ENCODE data around the gene DPP4. TPM values are rescaled to one million over a fixed set of nuclear protein-coding genes. Genes with fewer than 3 reads are reported as not detected.

Gene DPP4
- polyA plus RNA-seq, 1 donor = 8.5 TPM

GRCh38 chr2:162017233-162017632 is 56.8 kb downstream of the DPP4 start:
- no peak for DNase-seq (ENCODE audit: low read depth)

GRCh38 chr2:162016080-162016479 is 57.9 kb downstream of the DPP4 start:
- DNase-seq (ENCODE audit: low read depth) = no peak

DNA sequence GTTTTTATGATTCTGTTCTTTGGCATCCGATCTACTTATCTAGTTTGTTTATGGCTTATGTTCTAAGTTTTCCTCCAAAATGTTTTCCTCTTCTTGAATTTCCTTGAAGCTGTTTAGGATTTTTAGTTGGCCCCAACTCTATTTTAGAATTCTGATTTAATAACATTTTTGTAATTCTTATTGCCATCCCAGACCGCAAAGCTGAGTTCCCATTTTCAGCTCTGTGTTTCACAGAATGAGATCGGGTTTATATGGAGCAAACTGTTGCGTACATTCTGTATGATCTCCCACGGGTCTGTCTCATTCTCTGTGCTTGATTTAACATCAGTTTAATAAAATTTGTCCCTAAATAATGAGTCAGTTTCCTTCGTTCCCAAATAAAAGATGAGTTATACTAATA is 59.3 kb downstream of the DPP4 start:
- DNase-seq (ENCODE audit: low read depth) = no peak

GRCh38 chr2:162013514-162014475 is 60.2 kb downstream of the DPP4 start:
- DNase-seq (ENCODE audit: low read depth) = no peak

GRCh38 chr2:162012565-162013058 is 61.4 kb downstream of the DPP4 start:
- no peak for DNase-seq (ENCODE audit: low read depth)

DNA sequence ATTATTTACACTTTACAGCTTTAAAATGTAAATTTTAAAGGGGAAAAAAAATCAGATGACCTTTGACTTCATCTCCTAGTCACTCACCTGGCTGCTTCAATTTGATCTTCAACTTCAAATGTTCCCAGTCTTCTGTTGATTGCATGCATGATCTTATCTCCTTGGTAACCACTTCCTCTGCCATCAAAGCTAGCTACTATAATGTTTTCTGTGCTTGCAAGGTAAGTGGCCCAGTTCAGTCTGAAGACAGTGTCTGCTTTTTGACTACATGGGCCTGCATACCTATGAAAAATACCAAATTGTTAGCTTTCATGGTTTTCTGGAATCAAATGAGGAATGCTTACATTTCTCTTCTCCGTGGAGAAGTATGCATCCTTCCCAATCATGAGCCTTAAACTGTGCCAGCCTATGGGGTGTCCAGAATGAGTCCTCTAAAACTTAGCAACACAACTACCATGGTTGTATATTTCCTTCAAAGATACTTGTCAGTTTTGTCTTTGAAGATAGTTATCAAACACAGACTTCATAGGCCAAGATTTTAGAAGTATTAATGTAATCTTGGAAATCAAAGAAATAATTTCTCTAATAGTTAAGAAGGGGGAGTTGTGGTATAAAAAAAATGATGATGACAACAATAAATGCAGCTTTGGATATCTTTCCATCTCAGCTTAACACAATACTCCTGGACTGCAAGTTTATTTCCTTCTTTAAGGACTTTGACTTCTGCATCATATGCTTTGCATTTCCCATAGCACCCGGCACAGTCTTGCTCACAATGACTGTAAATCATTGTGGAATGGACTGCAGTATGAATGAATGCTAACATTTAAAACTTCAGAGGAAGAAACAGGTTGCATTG is 62.1 kb downstream of the DPP4 start:
- DNase-seq (ENCODE audit: low read depth) = no peak

DNA sequence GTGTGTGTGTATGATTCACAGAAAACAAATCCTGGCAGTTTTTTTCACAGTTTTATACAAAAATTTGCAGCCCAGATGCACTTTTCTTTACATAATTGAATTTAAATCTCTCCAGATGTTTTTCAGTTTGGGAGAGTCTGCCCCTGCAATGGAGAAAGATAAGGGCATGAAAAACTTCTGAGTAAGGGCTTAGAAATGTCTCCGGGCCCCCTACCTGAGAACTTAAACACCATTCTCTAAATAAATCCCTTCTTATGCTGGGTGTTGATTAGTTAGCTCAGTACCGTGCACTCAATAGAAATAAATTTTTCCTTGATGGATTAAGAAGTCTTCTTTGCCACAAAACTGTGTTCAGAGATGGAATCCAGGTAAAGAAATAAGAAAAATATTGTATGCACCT is 64.5 kb downstream of the DPP4 start:
- no peak for DNase-seq (ENCODE audit: low read depth)

DNA sequence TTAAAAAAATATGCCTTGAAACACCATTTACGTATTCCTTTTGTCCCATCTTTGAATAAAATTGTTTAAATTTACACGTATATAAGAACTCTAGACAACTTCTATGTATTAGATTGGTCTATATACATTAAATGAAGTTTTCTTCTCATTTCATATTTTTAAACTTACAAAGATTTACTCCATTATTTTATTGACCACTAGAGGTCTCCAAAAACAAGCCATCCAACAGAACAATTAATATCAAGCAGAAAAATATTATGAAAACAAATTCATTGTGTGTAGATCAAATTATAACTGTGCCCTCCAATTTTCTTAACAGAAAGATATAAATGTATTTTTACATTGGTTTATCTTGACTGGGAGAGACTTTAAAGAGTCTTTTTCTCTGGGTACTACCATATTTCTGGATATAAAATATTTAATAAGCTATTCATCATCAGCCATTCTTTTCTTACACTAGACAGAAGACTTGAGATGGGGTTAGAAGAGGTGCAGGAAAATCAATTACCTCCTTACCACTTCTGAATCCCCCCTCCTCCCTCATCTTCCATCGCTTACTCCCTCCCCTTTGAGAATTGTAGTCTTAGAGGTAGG is 66.5 kb downstream of the DPP4 start:
- no peak for DNase-seq (ENCODE audit: low read depth)

DNA sequence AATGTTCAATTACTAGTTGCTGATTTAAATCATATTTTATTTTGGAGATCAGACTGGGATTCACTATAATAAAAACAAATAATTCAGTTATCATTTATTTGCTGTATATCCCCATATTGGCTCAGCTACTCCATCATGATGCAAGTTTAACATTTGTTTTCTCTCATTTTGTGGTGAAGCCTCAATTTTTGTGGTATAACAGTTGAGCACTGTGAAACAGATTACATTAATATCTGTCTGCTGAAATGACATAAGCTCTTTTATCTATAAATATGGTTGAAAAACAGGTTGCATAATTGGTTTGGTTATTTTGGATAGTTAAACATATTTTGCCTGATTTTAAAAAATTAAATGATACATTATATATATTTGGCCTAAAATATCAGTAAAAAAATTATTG is 67.7 kb downstream of the DPP4 start:
- no peak for DNase-seq (ENCODE audit: low read depth)

DNA sequence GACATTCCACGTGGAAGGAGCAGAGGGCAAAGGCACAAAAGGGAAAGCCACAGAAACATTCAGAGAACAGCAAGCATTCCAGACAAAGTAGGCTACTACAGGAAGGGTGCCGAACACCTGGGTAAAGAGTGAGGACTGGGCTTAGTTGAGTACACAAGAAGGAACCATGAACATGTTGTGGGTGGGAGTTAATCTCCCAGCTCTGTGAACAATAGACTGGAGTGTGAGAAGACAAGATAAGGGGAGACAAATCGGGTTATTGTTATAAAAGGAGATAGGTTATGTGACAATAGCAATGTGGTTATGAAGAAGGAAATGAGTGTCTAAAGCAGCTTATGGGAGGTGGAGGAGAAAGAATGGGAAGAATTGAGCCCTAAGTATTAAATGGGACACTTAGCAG is 70.0 kb downstream of the DPP4 start:
- DNase-seq (ENCODE audit: low read depth) = no peak

DNA sequence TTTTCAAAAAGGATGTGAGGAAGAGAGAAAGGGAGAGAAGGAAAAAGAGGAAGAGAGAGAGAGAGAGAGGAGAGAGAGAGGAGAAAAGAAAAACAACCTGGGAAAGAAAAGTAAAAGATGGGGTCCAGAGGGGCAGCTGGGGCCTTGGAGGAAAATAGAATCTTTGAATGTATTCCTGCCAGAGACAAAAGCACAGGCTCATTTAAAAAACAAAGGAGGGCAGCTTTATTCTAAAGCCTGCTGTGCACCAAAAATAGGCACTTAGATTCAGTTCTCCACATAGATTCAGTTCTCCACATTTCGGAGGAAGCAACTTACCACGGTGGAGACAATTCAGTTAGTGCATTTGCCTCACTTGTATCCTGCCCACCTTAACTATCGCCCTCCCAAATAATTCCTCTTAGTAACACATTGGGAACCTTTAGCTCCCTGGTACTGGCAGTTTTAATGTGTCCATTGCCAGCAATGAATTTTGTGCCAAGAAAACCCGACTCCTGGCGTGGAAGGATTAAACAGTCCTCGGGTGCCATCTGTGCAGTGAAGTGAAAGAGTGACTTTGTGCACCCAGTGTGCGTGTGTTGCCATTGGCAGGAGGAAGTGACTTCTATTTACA is 71.3 kb downstream of the DPP4 start:
- DNase-seq (ENCODE audit: low read depth) = no peak

DNA sequence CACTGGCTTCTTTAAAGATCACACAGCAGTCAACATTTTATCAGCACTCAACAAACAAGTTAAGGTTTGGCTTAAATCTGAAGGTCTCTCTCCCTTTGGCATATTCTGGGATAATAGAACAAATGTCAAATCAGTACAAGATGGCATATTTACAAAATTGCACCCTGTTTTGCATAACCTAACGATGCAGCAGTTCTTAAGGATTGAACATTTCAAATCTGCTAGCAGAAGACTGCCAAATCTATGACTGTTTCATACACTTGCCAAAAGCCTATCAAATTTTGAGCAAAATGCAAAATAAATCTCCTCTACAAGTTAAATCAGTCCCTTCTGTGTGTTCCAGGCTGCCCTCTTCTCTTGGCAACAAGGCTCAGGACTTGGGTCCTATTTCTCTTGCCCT is 73.6 kb downstream of the DPP4 start:
- no peak for DNase-seq (ENCODE audit: low read depth)

DNA sequence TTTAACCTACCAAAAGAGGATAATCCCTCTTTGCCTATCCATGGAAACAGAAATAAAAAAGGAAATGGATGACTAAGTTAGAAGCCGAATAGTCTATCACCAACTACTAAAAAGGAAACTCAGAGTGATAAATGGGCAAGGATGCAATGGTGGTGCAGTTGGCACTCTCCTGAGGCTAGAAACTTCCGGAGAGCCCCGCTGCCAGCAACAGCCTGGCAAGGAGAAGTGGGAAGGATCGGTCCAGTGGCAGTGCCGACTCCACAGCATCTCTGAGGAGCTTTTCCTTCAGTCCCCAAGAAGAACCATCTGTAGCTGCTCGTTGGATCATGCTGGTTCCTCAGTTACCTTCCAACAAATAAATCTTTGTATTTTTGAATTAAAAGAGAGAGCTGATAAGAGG is 74.7 kb downstream of the DPP4 start:
- DNase-seq (ENCODE audit: low read depth) = no peak

- DNase-seq (ENCODE audit: low read depth) = no peak
Observed at GRCh38 chr2:161998857-161999256, 75.2 kb downstream of the DPP4 start.

DNA sequence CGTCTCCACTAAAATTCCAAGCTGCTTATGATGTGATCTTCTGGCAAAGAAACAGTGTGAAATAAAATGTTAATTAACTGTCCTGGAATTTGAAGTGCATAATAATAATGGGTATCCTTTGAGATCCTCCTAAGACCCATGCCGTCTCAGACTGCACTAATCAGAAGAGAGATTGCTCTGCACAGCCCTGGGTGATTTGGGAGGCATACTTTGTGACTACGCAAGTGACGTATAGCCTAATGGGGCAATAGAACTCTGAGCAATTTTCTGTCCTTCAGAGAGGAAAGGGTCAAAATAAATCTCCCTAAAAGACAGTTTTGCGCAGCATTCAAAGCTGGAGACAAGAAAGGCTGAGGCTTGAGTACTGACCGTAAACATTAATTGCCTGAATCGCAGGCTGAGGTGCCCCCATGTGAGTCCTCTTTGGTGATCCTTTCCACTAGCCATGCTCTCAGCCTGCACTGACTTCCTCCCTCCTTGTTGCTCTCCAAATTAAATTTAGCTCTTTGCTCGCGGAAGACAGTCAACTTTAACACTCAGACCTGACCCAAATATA is 76.0 kb downstream of the DPP4 start:
- DNase-seq (ENCODE audit: low read depth) = no peak

GRCh38 chr2:161995553-161996016 is 78.4 kb downstream of the DPP4 start:
- DNase-seq (ENCODE audit: low read depth) = no peak

DNA sequence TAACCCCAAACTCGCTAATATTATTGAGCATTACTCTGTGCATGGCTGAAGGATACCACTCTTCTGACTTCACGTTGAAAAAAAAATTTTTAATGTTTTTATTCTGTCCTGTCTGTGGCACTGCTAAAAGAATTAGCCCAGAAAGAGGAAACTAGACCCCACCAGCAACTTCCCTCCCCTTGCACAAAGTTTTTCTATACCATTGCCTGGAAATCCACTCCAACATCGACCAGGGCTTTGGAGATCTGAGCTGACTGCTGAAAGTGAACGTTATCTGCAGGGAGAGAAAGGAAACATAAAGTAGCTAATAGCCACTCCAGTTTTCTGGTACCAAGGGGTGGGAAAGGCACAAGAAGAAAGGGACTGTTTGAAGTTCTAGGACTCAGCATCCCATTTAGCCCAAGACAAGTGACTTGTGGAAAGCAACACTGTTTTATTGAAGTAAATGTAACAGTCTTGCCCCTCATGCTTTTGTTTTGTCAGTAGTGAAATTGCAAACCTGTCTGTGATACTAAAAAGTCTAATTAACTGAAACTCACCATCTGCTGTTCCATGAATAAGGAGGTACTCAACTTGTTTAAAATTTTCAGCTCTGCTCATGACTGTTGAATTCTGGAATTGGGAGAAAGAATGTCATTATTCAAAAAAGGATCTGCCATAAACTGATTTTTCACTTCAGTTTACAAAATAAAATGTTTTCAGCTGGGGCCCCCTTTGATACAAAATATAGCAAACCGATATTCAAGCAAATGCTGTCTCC is 79.1 kb downstream of the DPP4 start:
- DNase-seq (ENCODE audit: low read depth) = no peak

- DNase-seq (ENCODE audit: low read depth) = no peak
Observed at GRCh38 chr2:161992531-161992930, 81.5 kb downstream of the DPP4 start.

GRCh38 chr2:161991991-161992390 is 82.0 kb downstream of the DPP4 start:
- DNase-seq (ENCODE audit: low read depth) = no peak

GRCh38 chr2:161990741-161991140 is 83.3 kb downstream of the DPP4 start:
- DNase-seq (ENCODE audit: low read depth) = no peak
